Pancreas (tissue), 10 donors: ENCODE results near the gene RAB28. TPM values are rescaled to one million over a fixed set of nuclear protein-coding genes. Genes with fewer than 3 reads are reported as not detected.
A peak's percentile ranks its signal among the peaks of the same experiment; 100 is the strongest.

ENCODE experiments used
- ATAC-seq, 4 donors: fragments of 200-7000 bp; cut with Tn5 transposase; one replicate each; pipeline versions ENCODE4 v1.8.0 to v1.9.1; 2020; ENCODE audit warnings: mild to moderate bottlenecking in 4 of 4, moderate library complexity in 4 of 4
- DNase-seq, 6 donors: peaks; one replicate each; pipeline ENCODE4 v3.0.0-alpha.2; 2020
- FAIRE-seq: peaks from 2 replicates; lab custom pipeline; 2012; peaks lifted over from hg19 to GRCh38; lab: Jason Lieb, UNC
- H3K27ac ChIP-seq, 4 donors: fragments of 200-600 bp; sonication (generic); 1 replicate in 3 of 4; 2 replicates in 1 of 4; pipeline versions ENCODE4 v1.5.0 to v1.8.0; 2020
- H3K27me3 ChIP-seq, 4 donors: fragments of 200-600 bp; one replicate each; pipeline ENCODE4 v1.8.0; 2021
- H3K36me3 ChIP-seq, 3 donors: fragments of 200-600 bp; sonication (generic) in 1 of 3; one replicate each; pipeline versions ENCODE4 v1.5.0 to v1.8.0; 2020 to 2021
- H3K4me1 ChIP-seq, 3 donors: fragments of 200-600 bp; one replicate each; pipeline ENCODE4 v1.8.0; 2021
- H3K4me3 ChIP-seq, 4 donors: fragments of 200-600 bp; sonication (generic) in 2 of 4; one replicate each; pipeline versions ENCODE4 v1.5.0 to v1.8.0; 2020 to 2021
- H3K9me3 ChIP-seq, 4 donors: fragments of 200-600 bp; one replicate each; pipeline ENCODE4 v1.8.0; 2021
- WGBS, 2 donors: extraction: QIAGEN DNeasy Blood & Tissue Kit; methylation state at CpG; one replicate each; pipeline ENCODE4 v1.1.7; 2013; 5-methylcytosine and 5-hydroxymethylcytosine counted together
- intact Hi-C, 3 donors: fragments of 100-400 bp; cut with DNase I; formaldehyde crosslinking; loops; one replicate each; pipeline versions ENCODE4 v1.11.1 to v1.14.2; 2022
- polyA plus RNA-seq, 2 donors: library from polyadenylated mRNA; stranded (reverse); fragments of 200-250 nt; gene quantifications; one replicate each; pipeline ENCODE4 v1.2.3, GENCODE V29; 2013
- total RNA-seq, 6 donors: library from RNA; stranded (reverse); fragmentation: NEBNext Ultra II Directional in 4 of 6; extraction: Animal tissue kit (Norgen Biotek cat#: 25700) in 4 of 6; gene quantifications; one replicate each; pipeline versions ENCODE4 v1.2.1 to v1.2.4, GENCODE V29; 2021 to 2023
- TF ChIP-seq, protein P1 (sequence below), 4 donors: fragments of 200-600 bp; sonication (generic) in 3 of 4; IDR thresholded peaks; one replicate each; pipeline versions ENCODE4 v1.5.0 to v1.8.0; 2021; ENCODE audit warnings: antibody characterized with exemption in 4 of 4
- donor health status: healthy with polysubstance abuse.
- donor health status: DM: no; HTN: no; CAD: no; lungs with moderate emphysema.
- donor health status: DM: no; HTN: no; CAD: no.
- donor health status: control.
- donor health status: control.
- donor health status: Bipolar disorder and iron deficiency.
- donor health status: DM: yes; HTN: yes; CAD: no.
- donor health status: DM: no; HTN: no; CAD: no.
- donor health status: DM: no; HTN: no; CAD: no.
- donor health status: DM: yes; HTN: yes; CAD: no.

RAB28 gene
- total and polyA plus RNA-seq, 8 donors, result 2.9 to 10.5 (median 5.4) TPM

- Histone ChIP-seq H3K27me3 (peaks cover 0 to 70% (median 6%) of the 10 kb centered on the region in 4 donors), H3K9me3 (no peaks in the 10 kb centered on the region), H3K36me3 (no peaks in the 10 kb centered on the region), H3K27ac (no peak overlapping the region), H3K4me3 (no peak overlapping the region), H3K4me1 (no peaks in the 10 kb centered on the region)
- TF ChIP-seq, protein P1, sequence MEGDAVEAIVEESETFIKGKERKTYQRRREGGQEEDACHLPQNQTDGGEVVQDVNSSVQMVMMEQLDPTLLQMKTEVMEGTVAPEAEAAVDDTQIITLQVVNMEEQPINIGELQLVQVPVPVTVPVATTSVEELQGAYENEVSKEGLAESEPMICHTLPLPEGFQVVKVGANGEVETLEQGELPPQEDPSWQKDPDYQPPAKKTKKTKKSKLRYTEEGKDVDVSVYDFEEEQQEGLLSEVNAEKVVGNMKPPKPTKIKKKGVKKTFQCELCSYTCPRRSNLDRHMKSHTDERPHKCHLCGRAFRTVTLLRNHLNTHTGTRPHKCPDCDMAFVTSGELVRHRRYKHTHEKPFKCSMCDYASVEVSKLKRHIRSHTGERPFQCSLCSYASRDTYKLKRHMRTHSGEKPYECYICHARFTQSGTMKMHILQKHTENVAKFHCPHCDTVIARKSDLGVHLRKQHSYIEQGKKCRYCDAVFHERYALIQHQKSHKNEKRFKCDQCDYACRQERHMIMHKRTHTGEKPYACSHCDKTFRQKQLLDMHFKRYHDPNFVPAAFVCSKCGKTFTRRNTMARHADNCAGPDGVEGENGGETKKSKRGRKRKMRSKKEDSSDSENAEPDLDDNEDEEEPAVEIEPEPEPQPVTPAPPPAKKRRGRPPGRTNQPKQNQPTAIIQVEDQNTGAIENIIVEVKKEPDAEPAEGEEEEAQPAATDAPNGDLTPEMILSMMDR (IDR thresholded peaks at IDR 0.05), result no peak
- intact Hi-C loops, result no loop called here
- ATAC-seq (no peak), DNase-seq (no peak), FAIRE-seq (no peak)
- 64 to 67% methylated on average over 4 of the region's 4 CpGs for WGBS, 2 donors
These were observed 41.6 kb upstream of the RAB28 start for GRCh38 chr4:13525606-13526281.

GRCh38 chr4:13524504-13525243, 40.5 kb upstream of the RAB28 start:
- FAIRE-seq (no peak), DNase-seq (no peak), ATAC-seq (peak in 2 of 4 donors; percentile 40 to 67)
- no peak overlapping the region for H3K4me3 ChIP-seq
- TF ChIP-seq, protein P1 (IDR thresholded peaks at IDR 0.05), result no peak
- H3K27ac ChIP-seq, result no peak overlapping the region
- H3K4me1 ChIP-seq, result no peaks in the 10 kb centered on the region
- peaks cover 0 to 70% (median 5%) of the 10 kb centered on the region in 4 donors for H3K27me3 ChIP-seq
- intact Hi-C loops, result no loop called here
- WGBS, 2 donors, result 9 to 10% methylated on average over 36 of the region's 36 CpGs
- H3K9me3 ChIP-seq, result no peaks in the 10 kb centered on the region
- no peaks in the 10 kb centered on the region for H3K36me3 ChIP-seq

DNA sequence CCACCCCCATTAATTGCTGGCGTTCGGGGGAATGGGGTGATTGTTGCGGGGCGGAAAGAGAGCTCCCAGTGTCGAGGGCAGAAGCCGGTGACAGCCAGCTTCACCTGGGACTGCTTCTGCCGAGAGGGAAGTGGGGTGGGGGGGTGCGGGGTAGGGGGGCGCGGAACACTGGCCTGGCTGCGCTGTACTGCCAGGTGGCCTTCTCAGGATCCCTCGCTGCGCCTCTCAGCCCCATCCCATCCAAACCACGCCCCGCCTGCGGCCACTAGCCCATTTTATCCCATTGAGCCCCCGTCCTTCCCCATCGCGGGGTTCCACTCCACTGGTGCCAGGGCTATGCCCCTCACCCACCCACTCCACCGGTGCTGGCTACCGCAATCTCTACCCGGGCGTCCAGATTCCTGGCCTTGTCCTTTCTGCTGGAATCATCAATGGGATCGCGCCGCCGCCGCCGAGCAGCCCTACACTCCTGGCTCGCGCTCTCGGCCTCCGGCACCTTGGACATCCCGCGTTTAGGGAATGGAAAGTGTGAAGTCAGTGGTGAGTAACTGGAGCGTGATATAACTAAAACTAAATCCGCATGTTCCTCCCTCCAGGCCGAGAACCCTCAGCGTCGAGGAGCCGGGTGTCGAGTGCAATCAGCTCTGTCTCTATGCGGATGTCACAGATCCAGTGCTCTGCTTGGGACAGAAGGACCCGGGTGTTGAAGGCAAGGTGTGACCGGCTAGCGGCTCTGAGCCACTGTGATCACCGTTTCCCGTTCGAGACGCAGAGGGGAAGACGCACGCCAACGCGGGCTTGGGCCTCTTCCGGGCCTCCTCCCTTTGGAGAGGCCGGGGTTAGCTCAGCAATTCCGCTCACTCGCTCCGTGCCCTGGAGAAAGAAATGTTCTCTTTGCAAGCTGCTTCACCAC, 39.7 kb upstream of the RAB28 start:
- intact Hi-C loops, result no loop called here
- H3K9me3 ChIP-seq, result no peaks in the 10 kb centered on the region
- no peak overlapping the region for H3K4me3 ChIP-seq
- FAIRE-seq (no peak), DNase-seq (peak in 1 of 6 donors; percentile 47), ATAC-seq (no peak)
- no peak overlapping the region for H3K27ac ChIP-seq
- TF ChIP-seq, protein P1 (IDR thresholded peaks at IDR 0.05), result no peak
- H3K36me3 ChIP-seq, result no peaks in the 10 kb centered on the region
- H3K27me3 ChIP-seq, result peaks cover 0 to 62% (median 7%) of the 10 kb centered on the region in 4 donors
- no peaks in the 10 kb centered on the region for H3K4me1 ChIP-seq
- whole genome bisulfite sequencing, 2 donors, result 11 to 13% methylated on average over 56 to 59 of the region's 59 CpGs

GRCh38 chr4:13523105-13523477, 39.0 kb upstream of the RAB28 start:
- no peaks in the 10 kb centered on the region for H3K4me1 ChIP-seq
- no peak overlapping the region for H3K27ac ChIP-seq
- H3K27me3 ChIP-seq, result peaks cover 0 to 56% (median 7%) of the 10 kb centered on the region in 4 donors
- 7 to 11% methylated on average over 17 of the region's 17 CpGs for WGBS, 2 donors
- no peaks in the 10 kb centered on the region for H3K9me3 ChIP-seq
- intact Hi-C loops, result no loop called here
- no peak overlapping the region for H3K4me3 ChIP-seq
- DNase-seq, result no peak
- no peak for FAIRE-seq
- H3K36me3 ChIP-seq, result no peaks in the 10 kb centered on the region
- TF ChIP-seq, protein P1 (IDR thresholded peaks at IDR 0.05), result no peak
- ATAC-seq, result no peak
